ENCODE measurements around the gene PLCXD1.

PLCXD1 gene

DNA sequence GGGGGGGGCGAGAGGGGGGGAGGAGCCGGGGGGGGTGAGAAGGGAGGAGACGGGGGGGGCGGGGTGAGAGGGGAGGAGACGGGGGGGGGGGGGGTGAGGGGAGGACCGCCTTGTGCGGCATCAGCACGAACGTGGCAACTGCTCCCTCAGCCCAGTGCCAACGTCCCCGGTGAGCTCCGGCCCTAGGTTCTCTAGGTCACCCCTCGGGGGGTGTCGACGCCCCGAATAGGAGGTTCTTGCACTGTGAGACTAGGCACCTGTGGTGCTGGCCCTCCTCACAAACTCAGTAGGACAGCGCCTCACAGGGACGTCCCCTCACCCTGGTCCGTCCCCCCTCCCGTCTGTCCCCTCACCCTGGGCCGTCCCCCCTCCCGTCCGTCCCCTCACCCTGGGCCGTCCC lies 58.9 kb downstream of the PLCXD1 start:
- TF ChIP-seq CTCF (IDR thresholded peaks at IDR 0.05; ENCODE audit: low read depth, low read length) = no peak
- H3K4me3 ChIP-seq (replicated peaks in 1 of 2; ENCODE audit: low read depth in 2 of 2, low read length in 2 of 2) = no peak overlapping the region
- no peak for DNase-seq (ENCODE audit: low read depth in 2 of 2)

DNA sequence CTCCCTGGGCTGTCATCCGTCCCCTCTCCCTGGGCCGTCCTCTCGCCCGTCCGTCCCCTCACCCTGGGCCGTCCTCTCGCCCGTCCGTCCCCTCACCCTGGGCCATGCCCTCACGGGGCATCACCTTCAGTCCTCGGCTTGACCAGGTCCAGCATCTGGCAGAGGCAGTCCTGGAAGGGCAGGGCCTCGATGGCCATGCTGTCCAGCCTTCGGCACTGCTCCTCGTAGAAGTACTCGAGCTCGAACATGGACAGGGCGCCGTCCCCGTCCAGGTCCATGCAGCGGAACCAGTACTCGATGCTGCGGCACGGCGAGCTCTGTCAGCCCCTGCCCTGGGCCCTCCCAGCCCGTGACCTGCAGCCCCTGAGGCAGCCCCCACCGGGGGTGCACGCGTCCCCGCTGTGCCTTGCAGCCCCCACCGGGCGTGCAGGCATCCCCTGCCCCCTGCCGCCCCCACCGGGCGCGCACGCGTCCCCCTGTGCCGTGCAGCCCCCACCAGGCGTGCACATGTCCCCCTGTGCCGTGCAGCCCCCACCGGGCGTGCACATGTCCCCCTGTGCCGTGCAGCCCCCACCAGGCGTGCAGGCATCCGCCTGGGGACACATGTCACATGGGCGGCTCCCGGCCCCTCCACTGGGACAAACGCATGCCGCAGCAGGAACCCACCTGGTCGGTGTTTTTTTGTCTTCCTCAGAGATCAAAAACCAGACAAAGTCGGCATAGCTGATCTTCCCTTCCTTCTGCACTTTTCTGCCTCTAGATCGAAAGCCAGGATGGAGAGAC lies 59.7 kb downstream of the PLCXD1 start:
- no peak overlapping the region for H3K4me3 ChIP-seq (replicated peaks in 1 of 2; ENCODE audit: low read depth in 2 of 2, low read length in 2 of 2)
- DNase-seq (ENCODE audit: low read depth in 2 of 2) = no peak
- no peak for TF ChIP-seq CTCF (IDR thresholded peaks at IDR 0.05; ENCODE audit: low read depth, low read length)

DNA sequence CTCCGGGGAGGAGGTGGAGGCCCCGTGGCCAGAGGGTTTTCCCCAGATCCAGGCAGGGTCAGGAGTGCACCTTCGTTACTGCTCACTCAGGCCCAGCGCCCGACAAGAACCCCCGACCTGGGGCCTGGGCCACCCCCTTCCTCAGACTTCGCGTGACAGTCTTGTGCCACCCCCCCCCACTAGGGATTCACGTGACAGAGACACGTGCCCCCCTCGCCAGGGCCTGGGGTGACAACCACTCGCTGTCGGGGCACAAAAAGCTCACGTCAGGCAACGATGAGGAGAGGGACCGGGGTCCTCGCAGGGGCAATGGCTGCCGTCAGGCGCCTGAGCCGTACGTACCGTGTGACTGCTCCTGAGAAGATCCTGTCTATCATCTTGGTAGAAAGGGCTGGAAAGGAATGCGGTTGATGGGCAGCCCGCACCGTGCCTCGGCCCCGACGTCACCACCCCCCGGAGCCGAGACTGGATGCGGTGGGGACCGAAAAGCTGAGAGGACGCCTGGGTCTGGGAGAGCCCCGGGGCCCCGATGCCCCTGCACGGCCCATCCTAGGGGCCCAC lies 60.4 kb downstream of the PLCXD1 start:
- H3K4me3 ChIP-seq (replicated peaks in 1 of 2; ENCODE audit: low read depth in 2 of 2, low read length in 2 of 2) = no peak overlapping the region
- no peak for TF ChIP-seq CTCF (IDR thresholded peaks at IDR 0.05; ENCODE audit: low read depth, low read length)
- DNase-seq (ENCODE audit: low read depth in 2 of 2) = no peak

GRCh38 chrX:344371-344901 lies 63.3 kb downstream of the PLCXD1 start:
- DNase-seq (ENCODE audit: low read depth in 2 of 2) = no peak
- no peak overlapping the region for H3K4me3 ChIP-seq (replicated peaks in 1 of 2; ENCODE audit: low read depth in 2 of 2, low read length in 2 of 2)
- no peak for TF ChIP-seq CTCF (IDR thresholded peaks at IDR 0.05; ENCODE audit: low read depth, low read length)

- no peak for TF ChIP-seq CTCF (IDR thresholded peaks at IDR 0.05; ENCODE audit: low read depth, low read length)
- H3K4me3 ChIP-seq (replicated peaks in 1 of 2; ENCODE audit: low read depth in 2 of 2, low read length in 2 of 2) = no peak overlapping the region
- DNase-seq (ENCODE audit: low read depth in 2 of 2) = no peak
Observed at GRCh38 chrX:345020-345925, 64.1 kb downstream of the PLCXD1 start.

GRCh38 chrX:346034-346813 lies 65.0 kb downstream of the PLCXD1 start:
- no peak for TF ChIP-seq CTCF (IDR thresholded peaks at IDR 0.05; ENCODE audit: low read depth, low read length)
- DNase-seq (ENCODE audit: low read depth in 2 of 2) = no peak
- H3K4me3 ChIP-seq (replicated peaks in 1 of 2; ENCODE audit: low read depth in 2 of 2, low read length in 2 of 2) = no peak overlapping the region

All from cardiac fibroblast (primary cell).